Kidney glomerular epithelial cell (primary cell): ENCODE measurements around the gene LPCAT1.
A peak's percentile ranks its signal among the peaks of the same experiment; 100 is the strongest.
"Not testable (repeated sequence)": the region's sequence is repeated elsewhere in the genome, so short reads cannot be mapped to it uniquely, and the experiment has no call there.

Source experiments
- DNase-seq: peaks from one replicate; lab custom pipeline; 2025; lab: John Stamatoyannopoulos, UW

Gene LPCAT1, protein sequence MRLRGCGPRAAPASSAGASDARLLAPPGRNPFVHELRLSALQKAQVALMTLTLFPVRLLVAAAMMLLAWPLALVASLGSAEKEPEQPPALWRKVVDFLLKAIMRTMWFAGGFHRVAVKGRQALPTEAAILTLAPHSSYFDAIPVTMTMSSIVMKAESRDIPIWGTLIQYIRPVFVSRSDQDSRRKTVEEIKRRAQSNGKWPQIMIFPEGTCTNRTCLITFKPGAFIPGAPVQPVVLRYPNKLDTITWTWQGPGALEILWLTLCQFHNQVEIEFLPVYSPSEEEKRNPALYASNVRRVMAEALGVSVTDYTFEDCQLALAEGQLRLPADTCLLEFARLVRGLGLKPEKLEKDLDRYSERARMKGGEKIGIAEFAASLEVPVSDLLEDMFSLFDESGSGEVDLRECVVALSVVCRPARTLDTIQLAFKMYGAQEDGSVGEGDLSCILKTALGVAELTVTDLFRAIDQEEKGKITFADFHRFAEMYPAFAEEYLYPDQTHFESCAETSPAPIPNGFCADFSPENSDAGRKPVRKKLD

DNA sequence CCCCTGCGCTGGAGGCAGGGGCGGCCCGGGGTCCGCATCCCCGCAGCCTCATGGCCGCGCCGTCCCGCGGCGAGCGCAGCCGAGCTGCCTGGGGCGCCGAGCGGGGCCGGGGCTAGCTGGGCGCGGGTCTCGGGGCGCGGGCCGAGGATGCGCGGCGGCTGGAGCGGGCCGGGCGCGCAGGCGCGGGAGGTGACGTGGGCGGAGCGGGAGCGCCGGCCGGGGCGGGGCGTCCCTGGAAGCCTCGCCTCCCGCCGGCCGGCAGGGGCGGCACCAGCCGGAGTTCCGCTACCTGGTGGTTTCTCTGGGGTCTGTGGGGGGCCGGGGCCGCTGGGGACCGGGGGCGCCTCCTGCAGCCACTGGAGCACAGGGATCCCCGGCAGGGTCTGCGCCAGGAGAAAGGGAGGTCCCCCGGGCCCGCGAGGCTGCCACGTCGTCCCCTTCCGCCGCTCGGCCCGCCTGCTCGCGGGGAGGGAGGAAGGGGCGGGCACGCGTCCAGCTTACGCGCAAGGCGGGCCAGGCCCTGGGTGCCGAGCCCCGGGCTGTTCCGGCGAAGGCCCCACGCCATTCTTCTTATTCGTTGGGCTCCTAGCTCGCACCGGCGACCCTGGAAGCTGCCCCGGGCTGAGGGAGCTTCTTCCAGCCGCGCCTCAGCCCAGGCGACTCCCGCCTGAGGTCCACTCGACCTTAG, at the start of gene LPCAT1:
Gene LPCAT1, minus strand, starts transcription at position 168 of the 688 bp plus-strand sequence. Its CDS starts 116 bp downstream, at position 52.
- peak; percentile 53 for DNase-seq

DNA sequence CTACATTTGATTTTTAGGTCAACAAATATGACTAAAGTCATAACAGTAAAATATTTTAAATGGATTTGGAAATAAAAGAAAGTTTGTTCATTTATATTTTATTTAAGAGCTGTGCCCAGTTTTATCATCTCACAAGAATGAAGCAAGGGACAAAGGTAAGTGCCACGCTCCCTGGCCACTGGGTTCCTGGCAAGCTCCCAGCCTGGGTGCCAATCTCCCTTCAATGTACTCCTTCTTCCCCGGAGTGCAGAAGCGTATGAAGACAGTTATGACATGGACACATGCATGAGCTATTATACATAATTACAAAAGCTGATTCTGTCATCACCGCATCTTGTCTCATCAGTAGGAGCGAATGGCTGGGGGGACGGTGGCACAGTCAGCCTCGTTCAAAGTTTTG, 48.1 kb upstream of the LPCAT1 start:
- DNase-seq, result not testable (repeated sequence)

DNA sequence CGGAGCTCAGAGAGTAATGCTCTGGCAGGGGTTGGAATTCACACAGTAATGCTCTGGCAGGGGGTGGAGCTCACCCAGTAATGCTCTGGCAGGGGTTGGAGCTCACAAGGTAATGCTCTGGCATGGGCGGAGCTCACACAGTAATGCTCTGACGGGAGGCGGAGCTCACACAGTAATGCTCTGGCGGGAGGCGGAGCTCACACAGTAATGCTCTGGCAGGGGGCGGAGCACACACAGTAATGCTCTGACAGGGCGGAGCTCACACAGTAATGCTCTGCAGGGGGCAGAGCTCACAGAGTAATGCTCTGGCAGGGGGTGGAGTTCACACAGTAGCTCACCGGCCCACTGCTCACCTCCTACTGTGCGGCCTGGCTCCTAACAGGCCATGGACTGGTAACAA, 47.2 kb upstream of the LPCAT1 start:
- no peak for DNase-seq

DNA sequence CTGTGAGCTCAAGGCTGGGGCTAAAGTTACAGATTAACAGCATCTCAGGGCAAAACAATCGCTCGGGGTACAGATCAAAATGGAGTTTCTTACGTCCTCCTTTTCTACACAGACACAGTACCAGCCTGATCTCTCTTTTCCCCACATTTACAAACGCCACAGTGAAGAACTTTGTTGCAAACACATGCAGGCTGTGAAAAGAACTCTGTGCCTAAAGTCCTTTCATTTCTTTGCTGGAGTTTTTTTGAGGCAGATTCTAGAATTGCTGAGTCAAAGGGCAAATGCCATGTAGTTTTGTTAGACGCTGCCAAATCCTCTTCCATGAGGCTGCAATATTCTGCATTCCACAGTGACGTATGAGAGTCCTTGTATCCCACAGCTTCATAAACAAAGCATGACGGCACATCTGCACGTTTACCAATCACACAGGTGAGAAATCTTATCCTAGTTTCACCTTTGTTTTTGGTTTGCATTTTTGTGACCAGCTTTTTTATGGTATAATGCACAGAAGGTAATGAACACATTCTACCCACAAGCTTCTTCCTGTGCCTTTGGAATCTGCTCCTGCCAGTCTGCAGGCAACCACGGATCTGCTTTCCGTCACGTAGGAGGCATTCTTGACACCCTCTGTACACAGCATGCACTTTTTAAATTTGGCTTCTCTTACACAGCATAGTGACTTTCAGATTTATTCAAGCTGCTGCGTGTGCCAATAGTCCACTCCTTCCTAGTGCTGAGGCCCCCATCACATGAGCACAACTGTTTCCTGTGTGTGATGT, 44.6 kb upstream of the LPCAT1 start:
- peak; percentile 64 for DNase-seq

DNA sequence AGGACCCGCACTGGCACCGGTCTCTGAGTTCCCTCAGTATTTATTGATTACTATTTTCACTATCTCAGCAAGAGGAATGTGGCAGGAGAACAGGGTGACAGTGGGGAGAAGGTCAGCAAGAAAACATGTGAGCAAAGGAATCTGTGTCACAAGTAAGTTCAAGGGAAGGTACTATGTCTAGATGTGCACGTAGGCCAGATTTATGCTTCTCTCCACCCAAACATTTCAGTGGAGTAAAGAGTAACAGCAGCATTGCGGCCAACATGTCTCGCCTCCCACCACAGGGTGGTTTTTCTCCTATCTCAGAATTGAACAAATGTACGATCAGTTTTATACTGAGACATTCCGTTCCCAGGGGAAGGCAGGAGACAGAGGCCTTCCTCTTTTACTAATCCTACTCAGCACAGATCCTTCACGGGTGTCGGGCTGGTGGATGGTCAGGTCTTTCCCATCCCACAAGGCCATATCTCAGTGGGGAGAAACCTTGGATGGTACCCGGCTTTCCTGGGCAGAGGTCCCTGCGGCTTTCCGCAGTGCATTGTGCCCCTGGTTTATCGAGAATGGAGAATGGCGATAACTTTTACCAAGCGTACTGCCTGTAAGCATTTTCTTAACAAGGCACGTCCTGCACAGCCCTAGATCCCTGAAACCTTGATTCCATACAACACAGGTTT, 43.9 kb upstream of the LPCAT1 start:
- DNase-seq, result not testable (repeated sequence)

DNA sequence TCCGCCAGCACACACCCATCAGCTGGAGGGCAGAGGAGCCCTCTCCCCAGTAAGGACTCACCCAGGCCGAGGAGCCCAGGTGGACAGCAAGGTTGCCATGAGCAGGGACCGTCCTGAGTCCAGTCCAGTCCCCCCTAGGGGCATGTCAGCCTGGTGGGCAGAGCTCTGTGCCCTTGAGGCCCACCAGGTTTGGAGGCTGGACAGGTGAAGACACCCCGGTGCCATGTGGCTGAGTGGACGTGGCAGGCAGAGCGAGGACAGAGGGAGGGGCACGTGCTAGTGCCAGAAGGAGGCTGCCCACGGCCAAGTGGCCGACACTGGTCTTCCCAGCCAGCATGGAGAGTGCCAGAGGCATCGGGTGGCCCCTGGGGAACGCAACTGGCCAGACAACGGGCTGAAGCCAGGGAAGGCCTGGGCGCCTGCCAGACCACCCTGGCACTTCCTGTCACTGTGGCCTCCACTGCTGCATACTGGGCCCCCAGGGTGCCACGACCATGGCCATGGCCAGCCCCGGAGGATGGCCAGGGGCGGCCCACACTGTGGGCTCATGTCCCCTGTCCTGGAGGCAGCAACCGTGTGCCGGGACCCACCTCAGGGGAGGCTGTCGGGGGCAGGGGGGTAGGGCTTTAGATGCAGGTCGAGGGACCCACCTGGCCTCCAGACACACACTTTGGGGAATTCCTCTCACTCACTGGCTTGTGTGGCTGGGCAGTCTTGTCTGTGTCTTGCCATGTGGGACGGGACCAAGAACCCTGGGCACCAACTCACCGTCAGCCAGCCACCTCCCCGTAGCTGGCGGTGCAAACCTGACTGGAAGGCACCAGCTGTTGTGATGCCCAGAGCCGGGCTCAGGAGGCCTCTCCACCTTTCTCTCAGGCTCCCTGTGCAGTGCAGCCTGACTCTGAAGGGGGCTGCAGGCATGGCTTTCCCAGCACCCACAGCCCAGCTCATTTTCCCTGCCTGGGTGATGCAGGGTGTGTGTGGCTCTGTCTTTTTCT, 42.3 kb upstream of the LPCAT1 start:
- DNase-seq, result no peak

DNA sequence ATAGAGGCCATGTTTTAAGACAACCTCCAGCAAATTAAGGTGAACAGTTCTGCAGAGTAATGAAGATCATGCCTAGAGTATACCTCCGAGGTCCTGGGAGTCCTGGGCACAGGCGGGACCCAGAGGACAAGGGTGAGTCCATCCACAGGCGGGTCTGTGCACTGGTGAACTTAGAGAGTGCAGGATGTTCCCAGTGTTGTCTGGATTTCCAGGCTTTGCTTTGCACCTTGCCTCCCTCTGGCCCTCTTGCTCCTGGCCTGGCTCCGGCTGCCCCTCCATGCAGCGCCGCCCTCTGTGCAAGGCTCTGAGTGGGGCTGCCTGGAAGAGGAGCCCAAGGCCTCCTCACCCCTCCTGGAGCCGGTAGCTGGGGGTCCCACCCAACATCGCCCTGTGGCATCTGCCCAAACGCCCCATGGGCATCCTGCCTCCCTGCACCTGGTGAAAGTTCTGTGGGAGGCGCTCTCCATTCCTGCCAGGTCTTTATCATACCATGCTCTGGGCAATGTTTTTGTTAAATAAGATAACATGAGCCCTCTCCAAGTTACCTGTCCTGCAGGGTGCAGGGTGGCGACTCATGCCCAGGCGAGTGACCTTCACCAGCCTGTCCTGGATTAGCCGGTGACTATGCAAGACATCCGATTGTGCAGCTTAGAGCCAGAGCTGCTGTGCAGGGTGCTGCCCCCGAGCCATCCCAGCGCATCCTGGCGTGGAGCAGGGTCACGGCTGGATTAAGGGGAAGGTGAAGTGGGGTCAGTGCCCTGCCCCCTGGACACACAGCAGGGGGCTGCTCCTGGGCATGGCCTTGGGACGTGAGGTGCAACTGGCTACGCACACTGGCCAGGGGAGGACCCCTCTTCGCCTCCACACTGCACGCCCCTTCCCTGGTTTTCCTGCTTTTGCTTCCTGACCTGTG, 41.3 kb upstream of the LPCAT1 start:
- no peak for DNase-seq

DNA sequence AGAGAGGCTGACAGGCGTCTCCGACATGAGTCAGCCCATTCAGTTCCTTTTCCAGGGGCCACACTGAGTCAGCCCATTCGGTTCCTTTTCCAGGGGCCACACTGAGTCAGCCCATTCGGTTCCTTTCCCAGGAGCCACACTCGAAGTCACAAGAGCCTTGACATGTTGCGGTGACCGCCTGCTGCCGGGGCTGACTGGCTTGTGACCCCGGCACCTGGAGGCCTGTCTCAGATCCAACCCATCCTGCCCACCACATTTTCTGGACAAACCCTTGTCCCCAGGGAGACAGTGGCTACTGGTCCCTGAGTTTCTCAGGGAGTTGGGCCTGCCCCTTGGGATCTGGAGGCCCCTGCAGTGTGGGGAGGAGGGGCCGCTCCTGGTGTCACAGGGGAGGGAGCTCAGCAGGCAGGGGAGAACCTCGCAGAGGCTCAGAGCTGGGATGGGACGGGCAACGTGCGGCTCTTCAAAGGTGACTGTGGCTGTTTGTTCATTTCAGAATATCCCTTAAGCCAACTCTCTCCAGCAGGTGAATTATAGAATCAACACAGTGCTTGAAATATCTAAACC, 40.5 kb upstream of the LPCAT1 start:
- no peak for DNase-seq

DNA sequence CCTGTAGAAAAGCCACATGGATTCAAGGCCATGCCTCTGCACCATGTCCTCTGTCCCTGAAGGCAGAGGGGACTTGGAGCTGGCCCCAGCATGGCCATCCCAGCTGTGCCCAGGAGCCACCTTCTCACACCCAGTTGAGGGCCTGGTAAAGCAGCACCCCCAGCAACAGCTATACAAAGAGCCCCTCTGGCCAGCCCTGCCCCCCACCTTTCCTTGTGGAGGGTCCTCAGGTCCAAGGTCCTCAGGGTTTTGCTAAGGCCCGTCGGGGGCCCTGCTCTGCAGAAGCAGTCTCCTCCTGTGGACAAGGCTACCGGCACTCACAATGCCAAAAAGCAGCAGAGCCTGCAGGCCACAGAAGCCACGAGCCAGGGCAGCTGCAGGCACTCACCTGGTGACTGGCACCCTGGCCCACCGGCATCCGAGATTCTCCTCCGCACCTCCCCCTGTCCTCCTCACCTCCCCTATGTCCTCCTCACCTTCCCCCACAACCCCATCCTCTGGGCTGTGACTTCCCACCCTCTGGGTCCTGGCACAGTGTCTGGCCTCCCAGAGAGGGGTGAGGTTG, 39.9 kb upstream of the LPCAT1 start:
- no peak for DNase-seq

DNA sequence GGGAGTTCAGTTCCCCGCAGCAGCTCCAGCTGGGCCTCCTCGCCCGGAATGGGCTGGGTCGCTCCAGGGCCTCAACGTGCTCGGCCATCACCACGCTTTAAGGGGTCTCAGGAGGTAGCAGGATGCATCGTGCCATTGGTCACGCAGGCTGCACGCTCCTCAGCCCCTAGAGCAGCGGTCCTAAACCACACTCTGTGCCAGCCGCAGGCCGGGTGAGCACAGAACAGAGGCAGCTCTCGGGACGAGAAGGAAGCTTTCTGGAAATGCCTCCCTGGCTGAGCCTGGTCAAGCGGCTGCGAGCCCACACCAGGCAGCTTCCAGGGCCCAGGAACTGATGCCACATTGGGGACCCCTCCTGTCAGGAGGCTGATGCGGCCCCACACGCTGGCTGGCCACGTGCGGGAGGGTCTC, 39.3 kb upstream of the LPCAT1 start:
- DNase-seq, result no peak

DNA sequence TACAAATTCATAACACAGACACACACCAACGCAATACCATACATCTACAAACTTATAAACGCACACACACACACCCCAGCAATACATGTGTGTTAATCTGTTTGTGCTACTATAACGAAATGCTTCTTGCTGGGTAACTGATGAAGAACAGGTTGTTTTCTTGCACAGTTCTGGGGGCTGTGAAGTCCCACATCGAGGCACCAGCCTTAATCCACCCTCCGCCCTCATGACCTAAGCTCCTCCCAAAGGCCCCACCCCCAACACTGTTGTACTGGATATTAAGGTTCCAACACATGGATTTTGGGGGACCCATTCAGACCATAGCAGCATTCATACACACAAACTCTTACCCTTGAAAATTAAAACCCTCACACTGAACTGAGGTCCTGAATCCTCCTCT, 38.8 kb upstream of the LPCAT1 start:
- DNase-seq, result no peak

DNA sequence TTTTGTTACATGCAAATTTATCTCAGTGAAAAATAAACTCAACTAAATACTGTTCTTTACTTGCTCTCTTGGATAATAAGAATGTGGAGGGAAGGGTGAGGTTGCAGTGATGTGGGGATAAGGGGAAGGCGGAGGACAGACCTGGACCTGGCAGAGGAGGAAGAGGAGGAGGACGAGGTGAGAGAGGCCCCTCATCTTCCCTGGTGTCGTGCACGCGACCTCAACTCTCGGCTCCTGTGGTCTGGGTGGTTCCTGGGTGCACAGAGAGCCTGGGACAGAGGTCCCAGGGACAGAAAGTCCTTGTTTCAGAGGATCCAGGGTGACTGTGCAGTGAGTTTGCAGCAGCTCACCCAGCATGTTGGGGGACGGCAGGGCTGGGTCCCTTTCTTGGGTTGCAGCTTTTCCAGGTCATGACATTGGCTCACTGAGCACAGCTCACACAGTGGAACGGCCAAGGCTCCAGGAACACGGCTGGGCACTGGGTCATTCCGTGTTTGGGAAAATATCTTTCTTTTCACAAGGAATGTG, 37.7 kb upstream of the LPCAT1 start:
- DNase-seq, result no peak

DNA sequence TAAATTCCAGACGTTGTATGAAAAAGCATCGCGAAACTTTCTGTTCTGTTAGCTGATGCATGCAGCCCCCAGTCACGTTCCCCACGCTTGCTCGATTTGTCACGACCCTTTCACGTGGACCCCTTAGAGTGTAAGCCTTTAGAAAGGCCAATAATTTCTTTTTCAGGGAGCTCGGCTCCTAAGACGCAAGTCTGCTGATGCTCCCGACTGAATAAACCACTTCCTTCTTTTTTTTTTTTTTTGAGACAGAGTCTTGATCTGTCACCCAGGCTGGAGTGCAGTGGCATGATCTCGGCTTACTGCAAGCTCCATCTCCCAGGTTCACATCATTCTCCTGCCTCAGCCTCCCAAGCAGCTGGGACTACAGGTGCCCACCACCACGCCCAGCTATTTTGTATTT, 36.7 kb upstream of the LPCAT1 start:
- not testable (repeated sequence) for DNase-seq

DNA sequence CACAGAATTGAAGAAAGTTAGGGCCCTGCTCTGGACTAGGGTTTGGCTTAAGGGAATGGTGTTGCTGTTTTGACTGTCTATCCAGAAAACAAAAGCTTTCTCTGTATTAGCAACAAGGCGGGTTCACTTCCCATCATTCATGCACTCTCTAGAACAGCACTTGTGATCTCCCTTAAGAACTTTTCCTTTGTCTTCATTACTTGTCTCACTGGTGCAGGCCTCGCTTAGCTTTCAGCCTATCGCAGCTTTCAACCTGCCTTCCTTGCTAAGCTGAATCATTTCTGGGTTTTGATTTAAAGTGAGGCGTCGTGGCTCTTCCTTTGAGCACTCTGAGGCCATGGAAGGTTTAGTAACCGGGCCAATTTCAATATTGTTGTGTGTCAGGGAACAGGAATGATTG, 35.2 kb upstream of the LPCAT1 start:
- DNase-seq, result no peak

DNA sequence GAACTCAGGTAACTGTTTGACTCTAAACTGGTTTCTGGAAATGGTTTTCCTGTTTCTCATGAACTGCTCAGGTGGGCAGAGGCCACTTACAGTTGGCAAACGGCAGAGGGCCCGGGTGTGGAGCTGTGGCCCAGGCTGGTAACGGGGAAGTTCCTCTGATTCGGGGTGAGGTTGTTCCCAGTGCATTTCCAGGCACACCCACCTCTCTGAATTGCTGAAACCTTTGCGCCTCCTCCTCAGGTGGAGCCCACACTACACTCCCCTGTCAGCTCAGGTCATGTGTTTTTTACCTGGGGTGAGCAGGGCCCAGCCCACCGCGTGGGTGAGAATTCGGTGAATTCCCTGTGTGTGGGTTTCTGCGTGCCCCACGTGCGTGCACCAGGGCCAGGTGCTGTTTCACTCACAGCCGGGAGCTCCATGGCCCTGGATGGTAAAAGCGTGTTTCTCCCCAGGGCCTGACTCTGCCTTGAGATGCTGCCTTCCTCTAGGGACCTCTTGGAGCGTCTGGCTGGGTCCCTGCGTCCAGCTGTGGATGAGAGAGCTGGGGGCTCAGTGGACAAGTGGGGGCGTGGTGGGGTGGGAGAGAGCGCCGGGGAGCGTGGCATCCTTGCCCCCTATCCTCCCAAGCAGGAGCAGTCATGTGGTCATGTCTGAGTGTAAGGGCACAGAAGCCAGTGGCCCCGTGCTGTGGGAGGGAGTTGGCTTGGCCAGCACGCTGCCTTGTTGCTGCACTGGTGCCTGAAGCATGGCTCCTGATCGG, 33.5 kb upstream of the LPCAT1 start:
- DNase-seq, result no peak

DNA sequence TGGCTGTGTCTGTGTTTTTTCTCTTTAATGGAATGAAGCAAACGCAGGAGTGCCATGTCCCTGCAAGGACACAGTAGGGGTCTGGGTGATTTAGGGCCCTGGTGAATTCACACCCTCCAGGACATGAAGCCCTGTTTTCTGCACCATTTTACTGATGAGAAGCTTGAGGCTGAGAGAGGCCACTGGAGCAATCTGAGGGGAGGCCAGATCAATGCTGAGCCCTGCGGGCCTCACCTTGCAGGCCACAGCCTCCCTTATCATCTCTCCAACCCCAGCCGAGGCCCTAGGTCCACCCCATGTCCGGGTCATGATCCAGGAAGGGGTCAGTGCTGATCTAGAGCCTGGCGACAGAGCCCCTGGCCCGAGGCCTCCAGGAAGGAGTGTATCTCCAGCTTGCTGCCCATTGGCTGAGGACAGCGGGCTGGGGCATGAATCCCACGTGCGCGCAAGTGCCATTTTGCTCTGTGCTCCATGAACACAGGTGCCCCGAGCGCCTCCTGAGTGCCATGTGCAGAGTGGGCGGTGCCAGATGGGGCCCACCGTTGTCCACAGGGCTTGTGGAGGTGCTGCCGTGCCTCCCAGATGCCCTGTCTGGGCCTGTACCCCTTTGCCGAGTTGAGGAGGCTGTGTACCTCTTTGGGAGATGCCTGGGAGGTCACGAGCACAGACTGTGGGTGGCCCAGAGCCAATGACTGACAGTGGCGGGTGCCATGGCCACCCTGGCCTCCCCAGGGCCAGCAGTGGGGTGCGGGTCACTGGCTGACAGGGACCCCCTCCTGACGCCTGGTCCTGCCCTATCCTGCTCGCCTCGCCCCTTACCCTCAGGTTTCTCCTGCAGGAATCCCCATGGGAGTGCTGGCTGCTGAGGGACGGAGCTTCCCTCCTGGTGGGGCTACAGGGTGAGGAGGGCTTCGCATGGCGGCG, 32.3 kb upstream of the LPCAT1 start:
- DNase-seq, result no peak
